T-helper 9 cell (primary cell): ENCODE results near the gene TMC2.

Source experiments
- DNase-seq: peaks from one replicate; pipeline ENCODE4 v3.0.0-alpha.2; 2020

TMC2 gene

GRCh38 chr20:2626853-2627541, 90.6 kb downstream of the TMC2 start:
- no peak for DNase-seq

GRCh38 chr20:2631228-2631627, 94.9 kb downstream of the TMC2 start:
- no peak for DNase-seq

GRCh38 chr20:2633381-2633780, 97.0 kb downstream of the TMC2 start:
- no peak for DNase-seq

- DNase-seq, result no peak
These were observed 100.9 kb downstream of the TMC2 start for GRCh38 chr20:2637246-2637645.

GRCh38 chr20:2640260-2640659, 103.9 kb downstream of the TMC2 start:
- no peak for DNase-seq

GRCh38 chr20:2640899-2641298, 104.5 kb downstream of the TMC2 start:
- no peak for DNase-seq

GRCh38 chr20:2643708-2644107, 107.3 kb downstream of the TMC2 start:
- DNase-seq, result no peak

- peak; percentile 95 for DNase-seq
These were observed 115.7 kb downstream of the TMC2 start, which contains the start of gene NOP56 for GRCh38 chr20:2651772-2652723. NOP56 (plus strand) TSS chr20:2652632; CDS start chr20:2652661, 29 bp downstream.

GRCh38 chr20:2652724-2653555, 116.6 kb downstream of the TMC2 start:
- no peak for DNase-seq

- DNase-seq, result no peak
These were observed 117.4 kb downstream of the TMC2 start for GRCh38 chr20:2653556-2654383.

- DNase-seq, result no peak
These were observed 118.0 kb downstream of the TMC2 start for GRCh38 chr20:2654384-2654822.

- DNase-seq, result no peak
These were observed 118.5 kb downstream of the TMC2 start for GRCh38 chr20:2654831-2655230.

- DNase-seq, result no peak
These were observed 119.2 kb downstream of the TMC2 start for GRCh38 chr20:2655331-2656116.

- DNase-seq, result no peak
These were observed 120.2 kb downstream of the TMC2 start for GRCh38 chr20:2656471-2657117.

- no peak for DNase-seq
These were observed 120.9 kb downstream of the TMC2 start for GRCh38 chr20:2657241-2657640.

- no peak for DNase-seq
These were observed 121.3 kb downstream of the TMC2 start for GRCh38 chr20:2657674-2658073.

- no peak for DNase-seq
These were observed 122.3 kb downstream of the TMC2 start for GRCh38 chr20:2658414-2659354.

- no peak for DNase-seq
These were observed 123.2 kb downstream of the TMC2 start for GRCh38 chr20:2659547-2659946.

- no peak for DNase-seq
These were observed 127.1 kb downstream of the TMC2 start for GRCh38 chr20:2663364-2663886.
